Measurements from ENCODE around the gene ZNF518A.
"Not testable (repeated sequence)": the region's sequence is repeated elsewhere in the genome, so short reads cannot be mapped to it uniquely, and the experiment has no call there.

Gene ZNF518A

GRCh38 chr10:96138102-96138501 is 8.0 kb downstream of the ZNF518A start:
- DNase-seq = peak; percentile 76

GRCh38 chr10:96152437-96152836 is 22.3 kb downstream of the ZNF518A start:
- DNase-seq = peak; percentile 64

- peak; percentile 51 for DNase-seq
These were observed 23.0 kb downstream of the ZNF518A start for GRCh38 chr10:96153070-96153469.

- no peak for DNase-seq
These were observed 35.6 kb downstream of the ZNF518A start for GRCh38 chr10:96165726-96166125.

DNA sequence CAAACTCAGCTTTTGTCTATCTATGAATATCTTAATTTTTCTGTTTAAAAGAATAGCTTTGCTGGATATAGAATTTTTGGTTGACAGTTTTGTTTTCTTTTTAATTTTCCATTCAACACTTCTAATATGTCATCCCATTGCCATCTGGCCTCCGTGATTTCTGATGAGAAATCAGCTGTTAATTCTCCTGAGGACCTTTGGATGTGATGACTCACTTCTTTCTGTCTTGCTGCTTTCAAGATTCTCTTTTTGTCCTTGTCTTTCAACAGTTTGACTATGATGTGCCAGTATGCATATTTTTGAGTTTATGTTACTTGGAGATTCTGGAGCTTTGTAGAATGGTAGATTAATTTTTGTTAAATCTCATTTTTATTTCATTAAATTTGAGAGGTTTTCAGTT is 38.4 kb downstream of the ZNF518A start:
- no peak for DNase-seq

- no peak for DNase-seq
These were observed 40.1 kb downstream of the ZNF518A start for GRCh38 chr10:96170230-96170629.

DNA sequence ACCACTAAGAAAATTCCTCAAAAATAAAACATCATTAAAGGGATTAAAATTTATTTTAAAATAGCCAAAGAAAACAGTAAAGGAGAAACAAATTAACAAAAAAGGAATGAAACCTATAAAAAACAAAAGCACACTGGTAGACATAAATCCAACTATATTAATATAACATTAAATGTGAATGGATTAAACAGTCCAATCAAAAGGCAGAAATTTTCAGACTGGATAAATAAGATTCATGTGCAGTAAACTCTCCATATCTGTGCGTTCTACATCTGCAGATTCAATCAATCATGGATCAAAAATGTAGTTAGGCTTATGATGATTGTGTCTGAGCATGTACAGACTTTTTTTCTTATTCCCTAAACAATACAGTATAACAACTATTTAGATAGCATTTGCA is 42.6 kb downstream of the ZNF518A start:
- DNase-seq = no peak

- no peak for DNase-seq
These were observed 46.9 kb downstream of the ZNF518A start for GRCh38 chr10:96176985-96177384.

DNA sequence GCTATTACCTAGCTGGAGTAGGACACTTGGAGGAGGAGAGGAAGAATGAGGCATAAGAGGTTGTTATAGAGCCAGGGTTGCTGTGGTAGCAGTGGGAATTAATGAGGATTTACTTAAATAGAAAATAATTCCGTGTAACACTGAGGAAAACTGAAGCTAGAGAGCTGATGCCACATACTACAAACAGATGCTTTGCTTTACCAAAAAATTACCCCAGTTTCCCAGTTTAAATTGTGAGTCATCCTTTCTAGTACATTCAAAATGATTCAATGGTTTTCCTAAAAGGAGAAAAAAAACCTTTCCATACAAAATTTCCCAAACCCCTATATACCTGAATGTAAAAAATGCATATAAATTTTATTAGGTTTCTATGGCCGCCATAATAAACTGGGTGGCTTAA is 58.3 kb downstream of the ZNF518A start:
- no peak for DNase-seq

GRCh38 chr10:96188916-96189315 is 58.8 kb downstream of the ZNF518A start:
- DNase-seq = no peak

GRCh38 chr10:96189505-96189904 is 59.4 kb downstream of the ZNF518A start:
- not testable (repeated sequence) for DNase-seq

DNA sequence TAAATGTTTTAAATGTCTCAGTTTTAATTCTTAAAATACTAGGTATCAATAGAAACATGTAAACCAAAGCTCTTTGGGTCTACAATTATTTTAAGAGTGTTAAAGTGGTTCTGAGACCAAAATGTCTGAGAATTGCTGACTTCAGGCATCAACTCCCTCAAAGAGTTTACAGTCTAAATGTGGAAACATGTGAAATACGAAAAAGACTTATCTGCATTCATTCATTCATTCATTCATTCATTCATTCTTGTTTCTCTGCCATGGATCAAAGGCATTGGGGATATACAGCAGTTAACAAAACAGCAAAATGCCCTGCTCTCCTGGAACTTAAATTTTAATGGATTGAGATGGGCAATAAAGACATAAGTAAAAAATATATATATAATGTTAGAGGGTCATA is 71.4 kb downstream of the ZNF518A start:
- no peak for DNase-seq

DNA sequence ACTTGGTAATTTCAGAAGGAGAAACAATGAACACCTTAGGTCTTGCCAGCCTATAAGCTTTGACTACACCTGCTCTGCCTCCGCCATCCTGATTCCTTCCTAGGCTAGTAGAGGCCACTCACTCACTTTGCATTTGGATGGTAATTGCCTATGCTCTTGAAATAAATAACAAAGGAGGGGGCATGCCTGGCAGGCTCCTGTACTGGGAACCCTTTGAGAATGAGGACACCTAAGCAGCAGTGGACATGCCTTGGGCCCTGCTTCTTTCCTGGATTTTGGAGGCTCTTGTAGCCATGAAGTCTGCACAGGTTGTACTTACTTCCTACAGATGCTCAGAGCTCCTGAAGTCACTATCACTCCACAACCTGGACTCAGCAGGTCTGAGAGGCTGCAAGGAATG is 75.5 kb downstream of the ZNF518A start:
- DNase-seq = no peak

DNA sequence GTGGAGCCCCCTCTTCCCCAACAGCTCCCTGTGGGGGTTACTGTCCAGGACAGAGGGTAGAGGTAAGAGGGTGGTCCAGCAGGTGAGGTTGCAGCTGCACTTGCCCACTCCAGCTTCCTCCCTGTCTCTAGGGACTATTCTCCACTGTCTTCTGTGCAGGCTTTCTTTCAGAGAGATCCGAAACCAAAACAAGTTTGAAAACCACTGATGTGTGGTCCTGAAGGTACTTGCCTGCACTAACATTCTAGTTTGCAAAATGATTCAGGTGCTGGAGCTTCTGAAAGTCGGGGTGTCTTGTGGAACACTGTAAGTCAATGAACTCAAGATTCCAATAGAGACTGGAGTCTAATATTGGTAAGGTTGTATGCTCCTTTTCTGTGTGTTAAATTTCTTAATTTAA is 78.2 kb downstream of the ZNF518A start:
- no peak for DNase-seq

DNA sequence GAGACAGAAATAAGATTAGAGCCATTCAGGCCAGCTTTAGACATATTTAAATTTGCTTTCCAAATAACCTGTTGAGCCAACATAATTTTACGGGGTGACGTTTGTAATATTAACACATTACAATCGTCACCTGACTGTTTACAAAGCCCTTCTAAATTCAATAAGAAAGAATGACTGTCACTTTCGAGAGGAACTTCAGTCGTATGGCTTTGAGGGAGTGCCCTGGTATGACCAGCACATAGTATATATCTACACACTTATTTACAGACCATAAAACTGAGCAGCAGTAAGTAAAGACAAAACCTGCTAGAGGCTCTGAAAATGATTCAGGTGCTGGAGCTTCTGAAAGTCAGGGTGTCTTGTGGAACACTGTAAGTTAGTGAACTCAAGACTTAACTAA is 78.8 kb downstream of the ZNF518A start:
- DNase-seq = no peak

DNA sequence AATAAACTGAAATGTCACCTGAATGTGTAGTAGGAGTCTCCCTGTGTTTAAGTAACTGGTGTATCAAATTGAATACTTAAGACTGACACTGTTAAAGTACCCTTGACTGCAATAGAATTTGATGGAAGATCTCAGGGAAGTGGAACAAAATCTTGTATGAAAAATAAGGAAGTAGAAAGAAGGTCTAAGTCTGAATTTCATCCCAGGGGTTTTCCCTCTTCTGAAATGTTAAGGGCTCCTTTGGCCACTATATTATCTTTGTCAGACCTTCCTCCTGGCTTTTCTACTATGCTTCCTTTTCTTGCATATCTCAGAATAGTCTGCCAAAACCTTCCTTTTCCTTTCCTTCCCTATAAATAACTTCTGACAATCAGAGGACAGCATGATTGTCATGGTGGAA is 81.7 kb downstream of the ZNF518A start:
- no peak for DNase-seq

DNA sequence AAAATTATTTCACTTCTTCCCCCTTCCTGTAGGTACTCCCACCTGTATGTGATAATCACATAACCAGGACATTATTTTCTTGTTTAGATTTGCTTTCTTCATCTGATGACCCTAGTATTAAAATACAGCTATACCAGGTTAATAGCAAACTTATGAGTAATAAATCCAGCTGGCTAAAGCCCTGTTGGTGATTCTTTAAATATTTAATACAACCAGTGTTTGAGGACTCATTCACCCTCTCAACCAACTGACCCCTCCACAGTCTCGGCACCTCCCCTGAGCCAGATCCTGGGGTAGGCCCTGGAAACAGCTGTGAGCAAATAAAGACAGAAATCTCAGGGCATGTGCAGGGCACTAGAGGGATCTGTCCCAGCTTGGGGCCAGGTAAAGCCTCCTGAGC is 82.8 kb downstream of the ZNF518A start:
- DNase-seq = no peak

Measured in activated CD4-positive, alpha-beta T cell treated with anti-CD3 and anti-CD28 coated beads, Interleukin-10, Interleukin-2, amounts not matched to agents 100 ng/mL and 50 ng/mL, durations not matched to agents 16 hours and 8 hours (primary cell).